22Rv1 (cell line): ENCODE results near the gene TDRD1.

ENCODE experiments used
- ZFX ChIP-seq: fragments of 450-650 bp; IDR thresholded peaks from 2 replicates; pipeline ENCODE4 v1.6.1; 2017; ENCODE audit warnings: antibody characterized with exemption, borderline replicate concordance
- TF ChIP-seq, protein P1 (sequence below): fragments of 450-650 bp; IDR thresholded peaks from 2 replicates; pipeline ENCODE4 v1.5.1; 2017; ENCODE audit warnings: mild to moderate bottlenecking

DNA sequence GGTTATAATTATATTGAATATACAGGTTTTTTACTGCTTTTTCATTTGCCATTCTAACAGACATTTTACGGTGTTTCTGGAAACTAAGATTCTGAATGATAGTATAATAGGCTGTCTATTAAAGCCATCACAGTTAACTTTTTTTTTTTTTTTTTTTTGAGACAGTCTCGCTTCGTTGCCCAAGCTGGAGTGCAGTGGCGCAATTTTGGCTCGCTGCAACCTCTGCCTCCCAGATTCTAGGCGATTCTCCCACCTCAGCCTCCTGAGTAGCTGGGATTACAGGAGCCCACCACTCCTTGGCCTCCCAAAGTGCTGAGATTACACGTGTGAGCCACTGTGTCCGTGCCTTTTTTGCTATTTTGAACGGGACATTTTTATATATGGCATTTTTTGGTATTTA, 4.4 kb downstream of the TDRD1 start:
- TF ChIP-seq, protein P1, sequence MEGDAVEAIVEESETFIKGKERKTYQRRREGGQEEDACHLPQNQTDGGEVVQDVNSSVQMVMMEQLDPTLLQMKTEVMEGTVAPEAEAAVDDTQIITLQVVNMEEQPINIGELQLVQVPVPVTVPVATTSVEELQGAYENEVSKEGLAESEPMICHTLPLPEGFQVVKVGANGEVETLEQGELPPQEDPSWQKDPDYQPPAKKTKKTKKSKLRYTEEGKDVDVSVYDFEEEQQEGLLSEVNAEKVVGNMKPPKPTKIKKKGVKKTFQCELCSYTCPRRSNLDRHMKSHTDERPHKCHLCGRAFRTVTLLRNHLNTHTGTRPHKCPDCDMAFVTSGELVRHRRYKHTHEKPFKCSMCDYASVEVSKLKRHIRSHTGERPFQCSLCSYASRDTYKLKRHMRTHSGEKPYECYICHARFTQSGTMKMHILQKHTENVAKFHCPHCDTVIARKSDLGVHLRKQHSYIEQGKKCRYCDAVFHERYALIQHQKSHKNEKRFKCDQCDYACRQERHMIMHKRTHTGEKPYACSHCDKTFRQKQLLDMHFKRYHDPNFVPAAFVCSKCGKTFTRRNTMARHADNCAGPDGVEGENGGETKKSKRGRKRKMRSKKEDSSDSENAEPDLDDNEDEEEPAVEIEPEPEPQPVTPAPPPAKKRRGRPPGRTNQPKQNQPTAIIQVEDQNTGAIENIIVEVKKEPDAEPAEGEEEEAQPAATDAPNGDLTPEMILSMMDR, result no peak
- no peak for TF ChIP-seq ZFX
